Thymus (tissue), 11 donors: Measurements from ENCODE around the gene IL6. TPM values are rescaled to one million over a fixed set of nuclear protein-coding genes. Genes with fewer than 3 reads are reported as not detected.
A peak's percentile ranks its signal among the peaks of the same experiment; 100 is the strongest.

ENCODE experiments used
- DNase-seq, 9 donors: peaks; one replicate each; pipeline ENCODE4 v3.0.0-alpha.2; 2013; ENCODE audit warnings: low spot score in 9 of 9, low read depth in 6 of 9, missing footprints in 1 of 9
- H3K27ac ChIP-seq, 2 donors: one replicate each; pipeline ENCODE4 v1.5.1; 2013; ENCODE audit warnings: control low read depth in 1 of 2, low read depth in 1 of 2, low read length in 1 of 2, mild to moderate bottlenecking in 1 of 2, moderate library complexity in 1 of 2
- H3K27me3 ChIP-seq, 2 donors: one replicate each; pipeline ENCODE4 v1.5.1; 2013; ENCODE audit warnings: low read length in 1 of 2; ENCODE audit not compliant: control insufficient read depth in 2 of 2, insufficient read depth in 1 of 2
- H3K36me3 ChIP-seq, 2 donors: one replicate each; pipeline ENCODE4 v1.5.1; 2013; ENCODE audit warnings: low read length in 1 of 2, mild to moderate bottlenecking in 1 of 2, moderate library complexity in 1 of 2; ENCODE audit not compliant: control insufficient read depth in 2 of 2, insufficient read depth in 2 of 2
- H3K4me1 ChIP-seq, 2 donors: one replicate each; pipeline ENCODE4 v1.5.1; 2013; ENCODE audit warnings: low read length in 2 of 2; ENCODE audit not compliant: control insufficient read depth in 2 of 2, insufficient read depth in 2 of 2
- H3K4me3 ChIP-seq, 2 donors: one replicate each; pipeline ENCODE4 v1.5.1; 2013; ENCODE audit warnings: low read length in 2 of 2, control low read depth in 1 of 2, mild to moderate bottlenecking in 1 of 2
- H3K9me3 ChIP-seq, 2 donors: one replicate each; pipeline ENCODE4 v1.5.1; 2013; ENCODE audit warnings: low read length in 1 of 2, mild to moderate bottlenecking in 1 of 2; ENCODE audit not compliant: control insufficient read depth in 2 of 2, insufficient read depth in 1 of 2
- WGBS: extraction: QIAGEN DNeasy Blood & Tissue Kit; methylation state at CpG from one replicate; pipeline ENCODE4 v1.1.7; 2013; 5-methylcytosine and 5-hydroxymethylcytosine counted together
- polyA plus RNA-seq: library from polyadenylated mRNA; stranded (reverse); fragments of 200-250 nt; gene quantifications from one replicate; pipeline ENCODE4 v1.2.3, GENCODE V29; 2013
- total RNA-seq: library from RNA; stranded (reverse); fragments of 120-200 nt; gene quantifications from one replicate; pipeline ENCODE4 v1.2.4, GENCODE V29; 2013
- donor health status: healthy.

The IL6 gene
- total and polyA plus RNA-seq, 2 donors, result 0.24 to 3.5 TPM

- Histone ChIP-seq H3K4me1 (no peaks in the 10 kb centered on the region), H3K4me3 (no peak overlapping the region), H3K9me3 (no peaks in the 10 kb centered on the region), H3K27me3 (no peaks in the 10 kb centered on the region), H3K27ac (no peak overlapping the region), H3K36me3 (no peaks in the 10 kb centered on the region)
- DNase-seq, result no peak
- 89% methylated on average over 1 of the region's 1 CpG for WGBS
Observed at GRCh38 chr7:22712999-22713398, 14.0 kb upstream of the IL6 start.

- Histone ChIP-seq H3K9me3 (no peaks in the 10 kb centered on the region), H3K4me1 (no peaks in the 10 kb centered on the region), H3K36me3 (no peaks in the 10 kb centered on the region), H3K27ac (no peak overlapping the region), H3K4me3 (no peak overlapping the region), H3K27me3 (no peaks in the 10 kb centered on the region)
- WGBS, result 87% methylated on average over 1 of the region's 1 CpG
- no peak for DNase-seq
Observed at GRCh38 chr7:22713463-22713862, 13.5 kb upstream of the IL6 start.

DNA sequence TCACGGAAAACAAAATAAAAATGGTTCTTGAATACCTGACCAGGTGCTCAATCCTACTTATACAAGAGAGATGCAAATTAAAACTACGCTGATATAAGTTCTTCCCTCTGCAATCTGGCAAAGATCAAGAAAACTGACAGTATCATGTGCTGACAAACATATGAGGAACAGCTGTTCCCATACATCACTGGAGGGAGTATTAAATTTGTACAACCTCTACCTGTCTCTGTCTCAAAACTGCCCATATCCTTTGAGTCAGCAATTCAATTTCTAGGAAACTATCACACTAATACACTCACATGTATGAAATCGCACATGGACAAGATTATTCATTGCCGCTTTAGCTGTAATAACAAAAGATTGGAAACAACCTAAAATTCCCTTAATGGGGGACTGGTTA, 11.0 kb upstream of the IL6 start:
- no peak for DNase-seq
- Histone ChIP-seq H3K27ac (no peak overlapping the region), H3K36me3 (no peaks in the 10 kb centered on the region), H3K9me3 (no peaks in the 10 kb centered on the region), H3K27me3 (no peaks in the 10 kb centered on the region), H3K4me1 (no peaks in the 10 kb centered on the region), H3K4me3 (no peak overlapping the region)
- 97% methylated on average over 4 of the region's 4 CpGs for WGBS

DNA sequence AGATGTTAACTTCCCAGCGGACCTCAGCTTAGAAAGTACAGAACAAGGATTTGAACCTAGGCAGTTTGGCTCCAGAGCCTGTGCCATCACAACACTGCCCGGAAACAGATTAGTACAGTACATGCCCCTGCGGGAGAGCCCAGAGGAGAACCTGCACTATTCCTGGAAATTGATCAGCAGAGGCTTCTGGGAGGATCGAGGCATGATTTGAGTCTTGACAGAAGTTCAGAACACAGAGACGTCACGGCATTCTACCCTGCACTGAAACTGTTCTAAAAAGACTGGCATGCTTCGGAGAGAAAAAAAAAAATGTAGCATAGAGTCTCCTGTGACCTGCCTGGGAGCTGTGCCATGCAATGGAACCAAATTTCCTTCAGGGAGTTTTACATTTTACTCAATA, 9.2 kb upstream of the IL6 start:
- Histone ChIP-seq H3K27ac (no peak overlapping the region), H3K4me1 (no peaks in the 10 kb centered on the region)
- no peak for DNase-seq

GRCh38 chr7:22718200-22718711, 8.7 kb upstream of the IL6 start:
- no peaks in the 10 kb centered on the region for H3K9me3 ChIP-seq
- H3K27ac ChIP-seq, result peak overlapping the region in 1 of 2 donors; percentile 15
- no peak overlapping the region for H3K4me3 ChIP-seq
- H3K4me1 ChIP-seq, result no peaks in the 10 kb centered on the region
- no peaks in the 10 kb centered on the region for H3K27me3 ChIP-seq
- DNase-seq, result no peak
- H3K36me3 ChIP-seq, result no peaks in the 10 kb centered on the region
- WGBS, result 91% methylated on average over 6 of the region's 6 CpGs

More for the DNA sequence above, 9.2 kb upstream of the IL6 start:
- no peak overlapping the region for H3K4me3 ChIP-seq
- no peaks in the 10 kb centered on the region for H3K27me3 ChIP-seq
- no peaks in the 10 kb centered on the region for H3K36me3 ChIP-seq
- 96% methylated on average over 7 of the region's 7 CpGs for WGBS
- H3K9me3 ChIP-seq, result no peaks in the 10 kb centered on the region

DNA sequence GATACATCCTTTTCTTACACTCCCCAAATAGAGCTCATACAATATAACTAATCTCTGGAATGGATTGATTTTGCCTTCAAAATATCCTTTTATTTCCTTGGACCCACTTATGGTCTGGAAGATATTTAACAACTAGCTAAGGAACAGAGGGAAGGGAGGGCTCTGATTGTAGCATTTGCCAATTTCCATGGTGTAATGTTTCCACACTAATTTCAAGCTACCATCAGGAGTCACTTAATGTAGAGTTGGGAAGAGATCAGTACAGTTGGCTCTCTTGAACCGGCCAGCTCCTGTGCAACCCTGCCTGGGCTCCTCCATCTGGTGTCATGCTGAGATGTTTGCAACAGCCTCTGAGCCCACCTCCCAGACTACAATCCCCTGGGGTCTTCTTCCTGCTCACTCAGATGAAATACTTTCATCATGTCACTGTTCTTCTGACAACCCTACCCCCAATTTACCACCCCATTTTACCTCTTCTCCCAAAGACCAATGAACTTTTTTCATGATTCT, 8.0 kb upstream of the IL6 start:
- H3K4me3 ChIP-seq, result no peak overlapping the region
- H3K4me1 ChIP-seq, result no peaks in the 10 kb centered on the region
- no peak for DNase-seq
- no peaks in the 10 kb centered on the region for H3K36me3 ChIP-seq
- 43% methylated on average over 1 of the region's 1 CpG for WGBS
- H3K27ac ChIP-seq, result no peak overlapping the region
- H3K27me3 ChIP-seq, result no peaks in the 10 kb centered on the region
- H3K9me3 ChIP-seq, result no peaks in the 10 kb centered on the region

DNA sequence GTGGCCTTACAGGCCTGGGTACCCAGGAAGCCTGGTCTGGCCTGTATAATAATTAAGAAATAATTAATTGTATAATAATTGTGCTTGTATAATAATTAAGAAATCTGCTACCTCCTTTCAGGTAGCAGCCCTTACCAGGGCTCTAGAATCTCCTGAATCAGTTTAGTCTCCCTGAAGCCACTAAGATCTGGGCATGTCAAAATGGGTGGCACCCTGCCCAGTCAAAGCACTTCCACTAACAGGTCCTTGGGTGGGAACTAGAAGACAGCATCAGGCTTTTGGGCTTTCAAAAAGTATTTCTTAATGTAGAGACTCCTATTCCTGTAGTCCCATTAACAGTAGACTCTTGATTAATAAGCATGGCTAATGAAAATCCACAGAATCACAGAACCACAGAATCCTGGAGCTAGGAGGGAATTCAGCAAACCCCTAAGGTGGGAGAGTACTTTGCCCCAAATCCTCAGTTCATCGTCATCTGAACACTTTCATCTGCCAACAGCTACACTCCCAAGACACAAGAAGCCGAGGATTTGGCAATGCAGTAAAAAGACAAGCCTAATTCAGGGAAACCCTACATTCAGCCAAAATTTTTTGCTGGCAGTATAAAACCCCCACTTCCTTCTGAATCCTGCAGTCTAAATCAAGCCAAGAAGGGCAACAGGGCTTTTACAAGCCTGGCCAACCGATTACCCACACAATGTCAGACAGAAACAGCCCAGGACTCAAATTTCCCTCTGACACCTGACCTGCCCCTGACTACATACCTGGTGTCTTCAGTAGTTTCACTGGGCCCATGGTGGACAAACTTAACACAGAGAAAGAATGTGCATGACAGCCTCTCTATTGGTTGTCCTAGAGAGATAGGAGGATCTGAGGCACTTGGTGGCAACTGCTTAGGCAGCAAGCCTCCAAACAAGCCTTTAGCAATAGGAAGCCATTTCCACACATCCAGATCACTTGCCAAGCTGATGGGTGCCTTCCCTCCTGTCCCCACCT, 5.9 kb upstream of the IL6 start:
- Histone ChIP-seq H3K4me1 (peaks cover 0 to 3% of the 10 kb centered on the region in 2 donors), H3K27me3 (peaks cover 2 to 3% of the 10 kb centered on the region in 2 donors), H3K9me3 (no peaks in the 10 kb centered on the region), H3K36me3 (no peaks in the 10 kb centered on the region), H3K27ac (no peak overlapping the region), H3K4me3 (no peak overlapping the region)
- 94% methylated on average over 3 of the region's 3 CpGs for WGBS
- no peak for DNase-seq

DNA sequence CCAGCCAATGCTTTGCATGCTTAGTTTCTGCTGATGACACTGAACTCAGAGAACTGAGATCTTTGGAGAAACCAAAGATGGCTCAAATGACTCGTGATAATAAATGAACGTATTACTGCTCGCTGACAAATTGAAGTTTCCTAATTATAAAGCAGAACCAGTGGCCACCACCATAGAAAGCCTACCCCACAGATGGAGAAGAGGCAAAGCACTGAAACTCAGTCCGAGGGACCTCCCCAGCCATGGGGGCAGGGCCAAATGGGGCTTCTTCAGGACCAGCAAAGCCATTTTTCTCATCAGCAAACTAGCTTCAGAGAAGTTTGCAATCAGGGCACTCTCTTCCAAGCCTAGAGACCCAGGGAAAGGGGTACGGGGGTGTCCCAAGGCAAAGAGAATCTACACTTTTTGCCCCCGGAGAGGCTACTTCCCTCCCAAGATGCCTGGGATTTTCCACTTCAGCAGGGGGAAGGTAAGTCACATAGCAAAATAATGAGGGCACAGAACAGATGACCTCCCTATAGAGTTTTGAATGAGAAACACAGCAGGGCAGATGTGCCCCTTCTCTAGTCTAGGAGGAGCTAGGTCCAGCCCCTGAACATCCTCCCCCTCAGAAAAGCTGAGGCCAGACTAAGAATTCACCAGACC, 4.3 kb upstream of the IL6 start:
- DNase-seq, result no peak
- Histone ChIP-seq H3K4me1 (peaks cover 0 to 13% of the 10 kb centered on the region in 2 donors), H3K36me3 (no peaks in the 10 kb centered on the region), H3K9me3 (no peaks in the 10 kb centered on the region), H3K4me3 (no peak overlapping the region), H3K27me3 (peaks cover 6 to 18% of the 10 kb centered on the region in 2 donors), H3K27ac (no peak overlapping the region)
- 91% methylated on average over 6 of the region's 6 CpGs for WGBS

GRCh38 chr7:22723181-22723601, 3.8 kb upstream of the IL6 start:
- Histone ChIP-seq H3K4me1 (peaks cover 0 to 14% of the 10 kb centered on the region in 2 donors), H3K4me3 (no peak overlapping the region)
- 6% methylated on average over 2 of the region's 2 CpGs for WGBS

More at GRCh38 chr7:22723181-22723601, 3.8 kb upstream of the IL6 start:
- peak in 1 of 9 donors; percentile 19 for DNase-seq
- peaks cover 6 to 23% of the 10 kb centered on the region in 2 donors for H3K27me3 ChIP-seq
- no peaks in the 10 kb centered on the region for H3K9me3 ChIP-seq
- no peaks in the 10 kb centered on the region for H3K36me3 ChIP-seq
- H3K27ac ChIP-seq, result no peak overlapping the region
